Fibroblast of lung (primary cell): ENCODE data around the gene ATP2B2. TPM values are rescaled to one million over a fixed set of nuclear protein-coding genes. Genes with fewer than 3 reads are reported as not detected.

ENCODE experiments used
- DNase-seq, 2 donors: peaks; one replicate each; pipeline versions ENCODE4 v3.0.0 to v3.0.0-alpha.2; 2010; ENCODE audit warnings: low read depth in 2 of 2
- H2AFZ ChIP-seq: 2 replicates; pipeline ENCODE4 v1.5.1; 2012; ENCODE audit warnings: low read length, control low read depth, inconsistent platforms
- H3K27ac ChIP-seq: 2 replicates; pipeline ENCODE4 v1.5.1; 2011; ENCODE audit warnings: low read length, control low read depth; ENCODE audit not compliant: insufficient read depth
- H3K27me3 ChIP-seq: 2 replicates; pipeline ENCODE4 v1.5.1; 2011; ENCODE audit warnings: mild to moderate bottlenecking, low read length; ENCODE audit not compliant: control insufficient read depth, insufficient read depth
- H3K36me3 ChIP-seq: 2 replicates; pipeline ENCODE4 v1.5.1; 2011; ENCODE audit warnings: low read length; ENCODE audit not compliant: control insufficient read depth, insufficient read depth
- H3K4me1 ChIP-seq: 2 replicates; pipeline ENCODE4 v1.5.1; 2011; ENCODE audit warnings: low read length; ENCODE audit not compliant: control insufficient read depth, insufficient read depth; ENCODE audit errors: extremely low read depth
- H3K4me2 ChIP-seq: 2 replicates; pipeline ENCODE4 v1.5.1; 2011; ENCODE audit warnings: low read length, control low read depth; ENCODE audit not compliant: insufficient read depth; ENCODE audit errors: extremely low read depth
- H3K4me3 ChIP-seq, 4 experiments: fragments of 200-600 bp in 1 of 4; sonication (generic) in 1 of 4; replicated peaks in 1 of 4; 2 replicates each; pipeline ENCODE4 v1.5.1; 2011 to 2016; ENCODE audit warnings: low read length in 4 of 4, low read depth in 3 of 4, mild to moderate bottlenecking in 3 of 4, control low read depth in 2 of 4, inconsistent platforms in 1 of 4, mixed read lengths in 1 of 4; ENCODE audit not compliant: insufficient read depth in 1 of 4; ENCODE audit errors: control extremely low read depth in 1 of 4
- H3K79me2 ChIP-seq: 2 replicates; pipeline ENCODE4 v1.5.1; 2012; ENCODE audit warnings: mild to moderate bottlenecking, low read length, inconsistent platforms; ENCODE audit not compliant: control insufficient read depth, insufficient read depth
- H3K9ac ChIP-seq: 2 replicates; pipeline ENCODE4 v1.5.1; 2011; ENCODE audit warnings: mild to moderate bottlenecking, low read length, control low read depth; ENCODE audit not compliant: insufficient read depth
- H3K9me3 ChIP-seq: 2 replicates; pipeline ENCODE4 v1.5.1; 2012; ENCODE audit warnings: low read depth, low read length; ENCODE audit not compliant: control insufficient read depth, insufficient read depth
- H4K20me1 ChIP-seq: 2 replicates; pipeline ENCODE4 v1.5.1; 2011; ENCODE audit warnings: low read length; ENCODE audit not compliant: control insufficient read depth, insufficient read depth; ENCODE audit errors: extremely low read depth
- CTCF ChIP-seq, 2 donors: IDR thresholded peaks in 1 of 2; conservative IDR thresholded peaks in 1 of 2; 1 replicate in 1 of 2; 2 replicates in 1 of 2; pipeline ENCODE4 v1.5.1; 2011 to 2012; ENCODE audit warnings: low read length in 2 of 2, control low read depth in 1 of 2, inconsistent platforms in 1 of 2, low read depth in 1 of 2, mild to moderate bottlenecking in 1 of 2
- EZH2 ChIP-seq: IDR thresholded peaks from 2 replicates; pipeline ENCODE4 v1.5.1; 2012; ENCODE audit warnings: low read length, control low read depth, mild to moderate bottlenecking; ENCODE audit errors: missing control alignments
- polyA plus RNA-seq, 2 donors: library from polyadenylated mRNA; depleted of rRNA in 1 of 2; stranded (reverse) in 1 of 2; unstranded in 1 of 2; fragments of >200 nt; gene quantifications; 2 replicates each; pipeline ENCODE4 v1.2.1, GENCODE V29; 2011 to 2012; ENCODE audit warnings: missing spikeins in 1 of 2
- total RNA-seq: library from RNA; depleted of rRNA; stranded (reverse); fragments of >200 nt; gene quantifications from 2 replicates; pipeline ENCODE4 v1.2.1, GENCODE V29; 2014

Gene ATP2B2
- total and polyA plus RNA-seq, 2 donors (not counting 1 experiment from before 2014, with no cell fraction given) = not detected

DNA sequence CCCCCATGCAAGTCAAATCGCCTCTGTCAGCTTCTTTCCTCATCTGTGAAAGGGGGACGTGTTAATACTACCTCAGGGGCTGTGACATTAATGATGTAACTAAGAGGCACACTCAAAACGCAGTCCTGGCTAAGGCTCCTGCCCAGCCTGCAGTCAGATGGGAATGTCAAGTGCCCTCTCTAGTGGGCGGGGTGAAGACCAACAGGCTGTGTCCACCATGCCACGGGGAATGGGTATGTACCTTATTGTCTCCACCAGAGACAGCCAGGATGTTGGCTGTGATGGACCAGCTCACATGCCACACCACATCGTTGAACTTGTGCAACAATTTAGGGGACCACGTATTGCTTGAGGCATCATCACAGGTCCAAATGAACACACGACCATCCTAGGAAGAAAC, 201.6 kb downstream of the ATP2B2 start:
- TF ChIP-seq EZH2 (no peak), CTCF (conservative IDR thresholded peaks at IDR 0.05 in 1 of 2, IDR thresholded peaks at IDR 0.05 in 1 of 2; ENCODE audit: low read depth in 1 of 2, low read length in 2 of 2) (no peak)
- H2AFZ ChIP-seq = no peak overlapping the region
- no peak overlapping the region for H3K9ac ChIP-seq
- no peaks in the 10 kb centered on the region for H3K27me3 ChIP-seq
- no peak overlapping the region for H3K4me2 ChIP-seq
- no peaks in the 10 kb centered on the region for H3K9me3 ChIP-seq
- no peak for DNase-seq
- H4K20me1 ChIP-seq = no peaks in the 10 kb centered on the region
- no peaks in the 10 kb centered on the region for H3K4me1 ChIP-seq
- H3K36me3 ChIP-seq = peaks cover 37% of the 10 kb centered on the region
- H3K79me2 ChIP-seq = no peaks in the 10 kb centered on the region
- H3K4me3 ChIP-seq = no peak overlapping the region
- no peak overlapping the region for H3K27ac ChIP-seq

DNA sequence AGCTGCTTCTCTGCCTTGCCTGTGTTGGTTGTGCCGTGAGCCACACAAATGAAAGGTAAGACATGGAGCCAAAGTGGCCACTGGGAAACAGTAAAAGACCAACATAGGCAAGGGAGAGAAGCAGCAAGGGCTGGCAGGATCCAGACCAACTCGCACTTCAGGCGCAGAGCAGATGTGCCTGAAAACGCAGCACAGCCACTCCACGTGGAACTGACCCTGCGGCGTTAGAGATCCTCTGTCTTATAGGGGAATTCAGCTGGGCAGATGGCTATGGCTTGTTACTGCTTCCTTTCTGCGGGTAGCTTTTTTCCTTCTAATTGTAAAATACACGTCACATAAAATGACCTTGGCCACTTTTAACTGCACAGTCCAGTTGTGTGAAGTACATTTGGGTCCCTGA, 202.3 kb downstream of the ATP2B2 start:
- Histone ChIP-seq H3K9ac (no peak overlapping the region), H3K36me3 (peaks cover 37% of the 10 kb centered on the region)

GRCh38 chr3:10300087-10300486, 205.3 kb downstream of the ATP2B2 start:
- Histone ChIP-seq H3K27me3 (no peaks in the 10 kb centered on the region), H2AFZ (no peak overlapping the region), H4K20me1 (no peaks in the 10 kb centered on the region), H3K4me1 (no peaks in the 10 kb centered on the region), H3K27ac (no peak overlapping the region), H3K4me3 (no peak overlapping the region), H3K9ac (no peak overlapping the region), H3K79me2 (no peaks in the 10 kb centered on the region), H3K36me3 (peaks cover 28% of the 10 kb centered on the region), H3K4me2 (no peak overlapping the region), H3K9me3 (no peaks in the 10 kb centered on the region)
- no peak for TF ChIP-seq EZH2
- no peak for TF ChIP-seq CTCF (conservative IDR thresholded peaks at IDR 0.05 in 1 of 2, IDR thresholded peaks at IDR 0.05 in 1 of 2; ENCODE audit: low read depth in 1 of 2, low read length in 2 of 2)
- no peak for DNase-seq

More for the DNA sequence above, 202.3 kb downstream of the ATP2B2 start:
- H3K9me3 ChIP-seq = no peaks in the 10 kb centered on the region
- no peak for DNase-seq
- TF ChIP-seq CTCF (conservative IDR thresholded peaks at IDR 0.05 in 1 of 2, IDR thresholded peaks at IDR 0.05 in 1 of 2; ENCODE audit: low read depth in 1 of 2, low read length in 2 of 2) = no peak
- TF ChIP-seq EZH2 = no peak
- H3K4me3 ChIP-seq = no peak overlapping the region
- no peaks in the 10 kb centered on the region for H3K27me3 ChIP-seq
- no peak overlapping the region for H2AFZ ChIP-seq
- H4K20me1 ChIP-seq = no peaks in the 10 kb centered on the region
- H3K4me1 ChIP-seq = no peaks in the 10 kb centered on the region
- H3K27ac ChIP-seq = no peak overlapping the region
- no peak overlapping the region for H3K4me2 ChIP-seq
- no peaks in the 10 kb centered on the region for H3K79me2 ChIP-seq
